Measurements from ENCODE around the gene DDX53. TPM values are rescaled to one million over a fixed set of nuclear protein-coding genes. Genes with fewer than 3 reads are reported as not detected.

DDX53 gene
- total RNA-seq: not detected

DNA sequence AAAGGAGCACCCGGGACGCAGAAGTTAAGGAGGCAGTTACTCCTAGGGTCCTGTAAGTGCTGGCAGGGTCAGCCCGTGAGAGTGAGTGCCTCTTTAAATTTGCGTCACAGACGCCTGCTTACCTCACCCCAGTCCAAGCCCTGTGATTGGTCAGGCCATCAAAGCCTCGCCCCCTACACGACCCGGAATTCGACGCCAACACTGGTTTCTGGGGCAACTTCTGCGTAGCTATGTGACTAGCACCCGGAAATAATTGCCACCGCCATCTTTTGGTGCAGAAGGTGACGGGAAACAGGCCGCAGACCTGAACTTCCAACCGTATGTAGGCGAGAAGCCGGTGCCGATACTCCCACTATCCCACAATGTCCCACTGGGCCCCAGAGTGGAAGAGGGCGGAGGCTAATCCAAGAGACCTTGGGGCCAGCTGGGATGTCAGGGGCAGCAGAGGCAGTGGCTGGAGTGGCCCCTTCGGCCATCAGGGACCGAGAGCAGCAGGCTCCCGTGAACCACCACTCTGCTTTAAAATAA is at the start of gene DDX53:
Gene DDX53 (plus strand): TSS at position 265 of the 528 bp plus-strand sequence. CDS start 98 bp downstream, at position 363.
- TF ChIP-seq POLR2A (IDR thresholded peaks at IDR 0.05): no peak
- TF ChIP-seq CTCF (IDR thresholded peaks at IDR 0.05): no peak
- no peak for DNase-seq
- no peak for ATAC-seq
- Histone ChIP-seq H3K9me3 (no peaks in the 10 kb centered on the region), H3K36me3 (replicated peaks in 1 of 2; ENCODE audit: insufficient read depth in 1 of 2, low read depth in 2 of 2) (no peaks in the 10 kb centered on the region), H3K4me3 (no peak within 1 kb of the TSS), H3K4me1 (no peaks in the 10 kb centered on the region), H3K27ac (no peak within 1 kb of the TSS), H3K27me3 (no peaks in the 10 kb centered on the region)
- intact Hi-C loops (cut with DNase I): no loop called here
- 86 to 93% methylated on average over 14 to 18 of the region's 23 CpGs for WGBS, 2 donors

DNA sequence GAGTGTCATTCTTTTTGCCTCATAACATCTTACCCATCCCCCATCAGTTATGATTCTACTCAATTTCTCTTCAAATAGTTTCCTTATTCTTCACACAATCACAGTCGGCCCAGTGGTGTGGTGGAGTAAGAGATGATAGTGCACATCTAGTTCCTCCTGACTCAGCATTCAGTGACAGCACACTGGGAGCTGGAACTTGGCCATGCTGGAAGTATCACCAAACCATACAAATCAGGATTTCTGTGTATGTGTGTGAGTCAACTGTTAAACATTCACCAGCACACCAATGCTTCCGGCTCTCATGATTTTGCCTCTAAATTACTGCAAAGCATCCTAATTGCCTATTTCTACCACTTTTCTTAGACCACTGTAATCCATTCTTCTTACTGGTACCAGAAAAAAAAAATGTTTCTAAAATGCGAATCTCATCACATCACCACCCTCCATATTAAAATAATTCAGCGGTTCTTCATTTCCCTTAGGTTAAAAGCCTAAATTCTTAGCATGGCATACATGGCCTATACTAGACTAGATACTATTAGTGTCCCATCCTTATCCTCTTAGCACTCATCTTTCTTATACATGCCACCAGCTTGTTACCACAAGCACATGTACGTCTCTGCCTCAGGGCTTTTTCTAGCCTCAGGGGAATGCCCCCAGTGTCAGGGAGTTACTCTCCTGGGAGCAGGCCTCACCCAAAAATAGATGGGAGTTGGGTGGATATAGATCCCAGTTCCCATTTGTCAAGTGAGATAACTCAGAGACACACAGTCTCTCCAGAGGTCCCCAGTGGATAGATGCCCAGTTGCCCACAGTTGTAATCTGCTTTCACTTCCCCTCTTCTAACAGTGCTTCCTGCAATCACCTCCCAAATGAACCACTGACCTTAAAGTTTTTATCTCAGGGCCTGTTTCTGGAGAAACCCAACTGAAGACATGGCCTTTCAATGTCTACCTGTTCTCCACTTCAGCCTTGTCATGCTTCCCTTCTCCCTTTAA is 49.2 kb upstream of the DDX53 start:
- peak; percentile 69 for ATAC-seq
- H3K27me3 ChIP-seq: no peaks in the 10 kb centered on the region
- no peaks in the 10 kb centered on the region for H3K4me1 ChIP-seq
- no peak for TF ChIP-seq POLR2A (IDR thresholded peaks at IDR 0.05)
- TF ChIP-seq CTCF (IDR thresholded peaks at IDR 0.05): no peak
- no peaks in the 10 kb centered on the region for H3K9me3 ChIP-seq
- WGBS, 2 donors: 53 to 61% methylated on average over 5 of the region's 5 CpGs
- H3K4me3 ChIP-seq: no peak overlapping the region
- H3K27ac ChIP-seq: no peak overlapping the region
- peak; percentile 22 to 50 (median 43) for DNase-seq
- H3K36me3 ChIP-seq (replicated peaks in 1 of 2; ENCODE audit: insufficient read depth in 1 of 2, low read depth in 2 of 2): no peaks in the 10 kb centered on the region
- intact Hi-C loops (cut with DNase I): no loop called here

DNA sequence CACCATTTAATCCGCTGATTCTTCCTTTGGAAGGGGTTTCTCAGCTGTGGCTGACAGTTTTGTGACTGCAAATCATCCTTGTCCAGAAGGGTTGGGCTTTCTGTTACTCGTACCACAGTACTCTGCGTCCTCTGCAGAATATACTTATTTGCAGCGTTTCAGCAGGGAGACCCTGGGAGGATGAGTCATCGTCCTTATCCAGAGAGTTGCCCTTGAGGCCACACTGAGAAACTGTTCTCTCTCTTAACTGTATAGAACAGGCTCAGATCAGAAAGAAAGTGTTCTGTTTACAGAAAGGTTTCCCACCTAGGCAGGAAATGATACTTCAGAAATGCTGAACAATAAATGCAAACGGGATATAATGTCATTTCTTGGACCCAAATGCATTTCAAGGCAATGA is 47.8 kb upstream of the DDX53 start:
- intact Hi-C loops (cut with DNase I): no loop called here
- 31 to 47% methylated on average over 4 to 6 of the region's 6 CpGs for WGBS, 2 donors
- Histone ChIP-seq H3K9me3 (no peaks in the 10 kb centered on the region), H3K4me1 (no peaks in the 10 kb centered on the region), H3K4me3 (no peak overlapping the region), H3K36me3 (replicated peaks in 1 of 2; ENCODE audit: insufficient read depth in 1 of 2, low read depth in 2 of 2) (no peaks in the 10 kb centered on the region), H3K27ac (no peak overlapping the region), H3K27me3 (no peaks in the 10 kb centered on the region)
- ATAC-seq (no peak), DNase-seq (no peak)
- TF ChIP-seq POLR2A (IDR thresholded peaks at IDR 0.05) (no peak), CTCF (IDR thresholded peaks at IDR 0.05) (no peak)

DNA sequence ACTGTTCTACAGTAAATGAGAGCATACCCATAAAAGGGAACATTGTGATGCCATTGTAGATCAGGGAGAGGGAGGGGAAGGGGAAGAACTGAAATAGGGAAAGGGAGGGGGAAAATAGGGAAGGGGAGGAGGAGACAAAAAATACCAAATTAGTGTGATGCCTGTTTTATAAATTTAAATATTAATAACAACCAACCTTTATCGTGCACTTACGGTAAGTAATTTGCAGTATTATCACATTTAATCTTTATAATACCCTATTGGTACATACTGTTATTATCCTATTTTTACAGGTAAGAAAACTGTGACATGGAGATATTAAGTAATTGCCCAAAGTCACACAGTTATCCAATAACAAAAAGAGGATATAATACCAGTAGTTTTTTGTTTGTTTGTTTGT is 41.5 kb upstream of the DDX53 start:
- intact Hi-C loops (cut with DNase I): no loop called here
- H3K27ac ChIP-seq: no peak overlapping the region
- H3K9me3 ChIP-seq: no peaks in the 10 kb centered on the region
- no peaks in the 10 kb centered on the region for H3K27me3 ChIP-seq
- no peaks in the 10 kb centered on the region for H3K4me1 ChIP-seq
- DNase-seq (no peak), ATAC-seq (no peak)
- no peak for TF ChIP-seq CTCF (IDR thresholded peaks at IDR 0.05)
- no peak for TF ChIP-seq POLR2A (IDR thresholded peaks at IDR 0.05)
- no peak overlapping the region for H3K4me3 ChIP-seq
- no peaks in the 10 kb centered on the region for H3K36me3 ChIP-seq (replicated peaks in 1 of 2; ENCODE audit: insufficient read depth in 1 of 2, low read depth in 2 of 2)
- 90% methylated on average over 2 of the region's 2 CpGs for WGBS, 2 donors

Data from body of pancreas (tissue), 4 donors.